ENCODE results near the gene KRTAP5-6.

DNA sequence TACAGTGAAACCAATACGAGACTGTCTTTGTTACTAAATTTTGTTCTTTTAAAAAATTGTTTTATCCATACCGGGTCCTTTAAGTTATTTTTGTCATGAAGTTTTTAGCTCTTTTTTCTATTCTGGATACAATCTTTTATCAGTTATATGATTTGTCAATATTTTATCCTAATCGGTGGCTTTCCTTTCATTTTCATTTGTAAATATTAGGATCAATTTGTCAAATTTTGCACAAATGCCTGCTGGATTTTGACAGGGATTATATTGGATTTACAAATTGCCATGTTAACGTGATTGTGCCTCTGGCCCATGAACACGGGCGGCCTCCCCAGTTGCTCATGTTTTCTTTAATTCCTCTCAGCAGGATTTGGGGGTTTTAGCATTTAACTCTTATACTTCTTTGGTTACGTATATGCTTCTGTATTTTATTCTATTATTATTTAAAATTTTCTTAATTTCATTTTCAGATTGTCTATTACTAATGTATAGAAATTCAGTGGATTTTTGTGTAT is 20.7 kb upstream of the KRTAP5-6 start:
- TF ChIP-seq, protein P1, sequence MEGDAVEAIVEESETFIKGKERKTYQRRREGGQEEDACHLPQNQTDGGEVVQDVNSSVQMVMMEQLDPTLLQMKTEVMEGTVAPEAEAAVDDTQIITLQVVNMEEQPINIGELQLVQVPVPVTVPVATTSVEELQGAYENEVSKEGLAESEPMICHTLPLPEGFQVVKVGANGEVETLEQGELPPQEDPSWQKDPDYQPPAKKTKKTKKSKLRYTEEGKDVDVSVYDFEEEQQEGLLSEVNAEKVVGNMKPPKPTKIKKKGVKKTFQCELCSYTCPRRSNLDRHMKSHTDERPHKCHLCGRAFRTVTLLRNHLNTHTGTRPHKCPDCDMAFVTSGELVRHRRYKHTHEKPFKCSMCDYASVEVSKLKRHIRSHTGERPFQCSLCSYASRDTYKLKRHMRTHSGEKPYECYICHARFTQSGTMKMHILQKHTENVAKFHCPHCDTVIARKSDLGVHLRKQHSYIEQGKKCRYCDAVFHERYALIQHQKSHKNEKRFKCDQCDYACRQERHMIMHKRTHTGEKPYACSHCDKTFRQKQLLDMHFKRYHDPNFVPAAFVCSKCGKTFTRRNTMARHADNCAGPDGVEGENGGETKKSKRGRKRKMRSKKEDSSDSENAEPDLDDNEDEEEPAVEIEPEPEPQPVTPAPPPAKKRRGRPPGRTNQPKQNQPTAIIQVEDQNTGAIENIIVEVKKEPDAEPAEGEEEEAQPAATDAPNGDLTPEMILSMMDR (IDR thresholded peaks at IDR 0.05): no peak
- TF ChIP-seq POLR2AphosphoS5 (IDR thresholded peaks at IDR 0.05; ENCODE audit: insufficient read depth in 1 of 2, low read depth in 1 of 2) (no peak), POLR2A (IDR thresholded peaks at IDR 0.05) (no peak)

Measured in vagina (tissue), 2 donors.